ENCODE measurements around the gene RETN.
"Not testable (repeated sequence)": the region's sequence is repeated elsewhere in the genome, so short reads cannot be mapped to it uniquely, and the experiment has no call there.

RETN gene

GRCh38 chr19:7637374-7638256 lies 31.2 kb upstream of the RETN start:
- no peak for DNase-seq (ENCODE audit: low read depth in 2 of 2)

GRCh38 chr19:7638802-7639465 lies 29.9 kb upstream of the RETN start:
- no peak for DNase-seq (ENCODE audit: low read depth in 2 of 2)

GRCh38 chr19:7639863-7640348 lies 28.9 kb upstream of the RETN start:
- DNase-seq (ENCODE audit: low read depth in 2 of 2), result no peak

- DNase-seq (ENCODE audit: low read depth in 2 of 2), result no peak
These were observed 28.0 kb upstream of the RETN start for GRCh38 chr19:7640803-7641202.

- DNase-seq (ENCODE audit: low read depth in 2 of 2), result no peak
These were observed 27.3 kb upstream of the RETN start for GRCh38 chr19:7641290-7642276.

GRCh38 chr19:7642295-7643030 lies 26.4 kb upstream of the RETN start:
- DNase-seq (ENCODE audit: low read depth in 2 of 2), result no peak

- DNase-seq (ENCODE audit: low read depth in 2 of 2), result no peak
These were observed 25.8 kb upstream of the RETN start for GRCh38 chr19:7643031-7643415.

GRCh38 chr19:7643629-7644549 lies 25.0 kb upstream of the RETN start:
- DNase-seq (ENCODE audit: low read depth in 2 of 2), result not testable (repeated sequence)

GRCh38 chr19:7644550-7644877 lies 24.3 kb upstream of the RETN start:
- DNase-seq (ENCODE audit: low read depth in 2 of 2), result no peak

- DNase-seq (ENCODE audit: low read depth in 2 of 2), result no peak
These were observed 23.7 kb upstream of the RETN start for GRCh38 chr19:7645163-7645562.

- DNase-seq (ENCODE audit: low read depth in 2 of 2), result no peak
These were observed 23.0 kb upstream of the RETN start for GRCh38 chr19:7645656-7646425.

- DNase-seq (ENCODE audit: low read depth in 2 of 2), result no peak
These were observed 22.5 kb upstream of the RETN start for GRCh38 chr19:7646426-7646700.

- no peak for DNase-seq (ENCODE audit: low read depth in 2 of 2)
These were observed 21.7 kb upstream of the RETN start for GRCh38 chr19:7647156-7647555.

- DNase-seq (ENCODE audit: low read depth in 2 of 2), result no peak
These were observed 20.4 kb upstream of the RETN start for GRCh38 chr19:7648265-7649014.

GRCh38 chr19:7650148-7650547 lies 18.7 kb upstream of the RETN start:
- DNase-seq (ENCODE audit: low read depth in 2 of 2), result no peak

- peak; percentile 72 to 75 for DNase-seq (ENCODE audit: low read depth in 2 of 2)
These were observed 16.7 kb upstream of the RETN start for GRCh38 chr19:7652061-7652641.

GRCh38 chr19:7654401-7654800 lies 14.4 kb upstream of the RETN start:
- DNase-seq (ENCODE audit: low read depth in 2 of 2), result no peak

GRCh38 chr19:7655581-7655980 lies 13.3 kb upstream of the RETN start:
- no peak for DNase-seq (ENCODE audit: low read depth in 2 of 2)

All from stimulated activated CD8-positive, alpha-beta memory T cell treated with anti-CD3 and anti-CD28 coated beads, Interleukin-7, amount 100 ng/mL, for 4 hours (primary cell).